Measurements from ENCODE around the gene NDUFB3.

DNA sequence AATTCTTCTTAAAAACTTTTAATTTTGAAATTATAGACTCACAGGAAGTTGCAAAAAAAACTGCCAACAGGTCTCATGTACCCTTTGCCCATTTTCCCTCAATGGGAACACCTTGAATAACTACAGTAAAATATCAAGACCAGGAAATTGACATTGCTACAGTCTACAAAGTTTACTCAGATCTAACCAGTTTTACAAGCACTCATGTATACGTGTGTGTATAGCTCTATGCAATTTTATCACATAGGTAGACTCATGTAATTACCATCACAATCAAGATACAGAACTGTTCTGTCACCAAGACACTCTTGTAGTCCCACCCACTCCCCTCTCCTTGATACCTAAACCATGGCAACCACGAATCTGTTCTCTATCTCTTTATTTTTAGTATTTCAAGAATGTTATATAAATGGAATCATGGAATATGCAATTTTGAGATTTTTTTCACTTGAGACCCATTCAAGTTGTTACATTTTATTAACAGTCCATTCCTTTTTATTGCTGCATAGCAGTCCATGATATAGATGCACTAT is 6.9 kb upstream of the NDUFB3 start:
- TF ChIP-seq, protein P1, sequence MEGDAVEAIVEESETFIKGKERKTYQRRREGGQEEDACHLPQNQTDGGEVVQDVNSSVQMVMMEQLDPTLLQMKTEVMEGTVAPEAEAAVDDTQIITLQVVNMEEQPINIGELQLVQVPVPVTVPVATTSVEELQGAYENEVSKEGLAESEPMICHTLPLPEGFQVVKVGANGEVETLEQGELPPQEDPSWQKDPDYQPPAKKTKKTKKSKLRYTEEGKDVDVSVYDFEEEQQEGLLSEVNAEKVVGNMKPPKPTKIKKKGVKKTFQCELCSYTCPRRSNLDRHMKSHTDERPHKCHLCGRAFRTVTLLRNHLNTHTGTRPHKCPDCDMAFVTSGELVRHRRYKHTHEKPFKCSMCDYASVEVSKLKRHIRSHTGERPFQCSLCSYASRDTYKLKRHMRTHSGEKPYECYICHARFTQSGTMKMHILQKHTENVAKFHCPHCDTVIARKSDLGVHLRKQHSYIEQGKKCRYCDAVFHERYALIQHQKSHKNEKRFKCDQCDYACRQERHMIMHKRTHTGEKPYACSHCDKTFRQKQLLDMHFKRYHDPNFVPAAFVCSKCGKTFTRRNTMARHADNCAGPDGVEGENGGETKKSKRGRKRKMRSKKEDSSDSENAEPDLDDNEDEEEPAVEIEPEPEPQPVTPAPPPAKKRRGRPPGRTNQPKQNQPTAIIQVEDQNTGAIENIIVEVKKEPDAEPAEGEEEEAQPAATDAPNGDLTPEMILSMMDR (IDR thresholded peaks at IDR 0.05; ENCODE audit: low read length) = no peak
- TF ChIP-seq EZH2 (optimal IDR thresholded peaks at IDR 0.05; ENCODE audit: low read depth, low read length) = no peak
